Measurements from ENCODE around the gene PADI1. TPM values are rescaled to one million over a fixed set of nuclear protein-coding genes. Genes with fewer than 3 reads are reported as not detected.

Gene PADI1
- total and polyA plus RNA-seq, 8 donors, result 0.37 to 98.2 TPM; not detected in 6

DNA sequence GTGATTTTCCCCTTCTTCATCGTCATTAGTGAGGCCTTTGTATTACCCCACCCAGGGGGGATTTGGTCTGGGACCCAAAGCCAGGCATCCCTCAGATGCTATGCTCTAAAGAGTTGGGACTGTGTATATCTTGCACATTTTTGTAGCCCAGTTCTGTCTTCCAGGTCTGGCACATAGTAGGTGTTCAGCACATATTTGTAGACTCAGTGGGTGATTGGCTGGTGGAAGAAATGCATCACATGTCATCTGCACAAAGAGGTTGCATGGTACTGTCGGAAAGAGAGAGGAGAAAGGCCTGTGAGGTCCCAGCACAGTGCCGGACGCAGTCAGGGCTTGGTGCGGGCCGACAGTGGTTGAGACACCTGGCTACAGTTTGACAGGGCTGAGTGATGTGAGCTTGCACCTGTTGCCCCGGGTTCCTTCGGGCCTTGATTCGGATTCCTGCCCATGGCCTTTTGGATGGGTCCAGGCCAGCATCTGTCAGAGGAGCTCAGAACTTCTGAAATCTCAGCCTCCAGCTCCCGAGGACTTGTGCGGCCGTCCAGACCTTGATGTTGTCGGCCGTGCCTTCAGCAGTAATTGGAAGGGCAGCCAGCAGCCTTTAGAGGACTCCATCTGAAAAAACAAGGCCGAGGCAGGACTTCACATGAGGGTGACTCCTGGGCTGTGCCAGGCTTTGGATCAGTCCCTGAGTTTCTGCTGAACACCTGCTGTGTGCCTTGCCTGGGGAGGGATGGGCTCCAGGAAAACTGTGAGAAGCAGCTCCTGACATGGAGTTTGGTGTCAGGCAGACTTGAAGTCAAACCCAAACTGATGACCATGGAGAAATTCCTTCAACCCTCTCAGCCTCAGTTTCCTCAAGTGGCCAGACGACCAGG lies 40.9 kb upstream of the PADI1 start:
- no peaks in the 10 kb centered on the region for H3K4me1 ChIP-seq
- H3K4me3 ChIP-seq, result no peak overlapping the region
- no peaks in the 10 kb centered on the region for H3K9me3 ChIP-seq
- peaks cover 0 to 38% (median 0%) of the 10 kb centered on the region in 3 donors for H3K27me3 ChIP-seq
- intact Hi-C loops (cut with DNase I; ENCODE audit: low total_unique reads), result no loop called here
- no peak overlapping the region for H3K27ac ChIP-seq
- DNase-seq, result no peak
- H3K36me3 ChIP-seq, result no peaks in the 10 kb centered on the region
- WGBS, 5 donors, result 75 to 84% (median 77%) methylated on average over 12 to 16 of the region's 16 CpGs
- TF ChIP-seq POLR2A (IDR thresholded peaks at IDR 0.05) (no peak), EP300 (IDR thresholded peaks at IDR 0.05) (no peak), POLR2AphosphoS5 (IDR thresholded peaks at IDR 0.05) (no peak), CTCF (IDR thresholded peaks at IDR 0.05) (no peak)

DNA sequence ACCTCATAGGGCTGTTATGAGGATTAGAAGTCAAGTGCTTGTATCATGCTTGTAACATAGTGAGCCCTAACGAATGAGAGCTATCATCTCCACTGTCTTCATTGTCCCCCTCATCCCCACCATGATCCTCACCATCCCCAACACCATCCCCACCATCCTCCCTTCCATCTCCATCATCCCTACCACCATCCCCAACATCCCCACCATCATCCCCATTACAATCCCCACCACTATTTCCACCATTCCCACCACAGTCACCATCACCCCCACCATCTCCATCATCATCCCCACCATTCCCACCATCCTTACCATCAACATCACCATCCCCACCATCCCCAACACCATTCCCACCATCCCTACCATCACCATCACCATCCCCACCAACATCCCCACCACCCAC lies 39.1 kb upstream of the PADI1 start:
- H3K27me3 ChIP-seq, result peaks cover 0 to 38% (median 0%) of the 10 kb centered on the region in 3 donors
- no peaks in the 10 kb centered on the region for H3K36me3 ChIP-seq
- H3K4me1 ChIP-seq, result no peaks in the 10 kb centered on the region
- intact Hi-C loops (cut with DNase I; ENCODE audit: low total_unique reads), result no loop called here
- H3K9me3 ChIP-seq, result no peaks in the 10 kb centered on the region
- no peak for TF ChIP-seq EP300 (IDR thresholded peaks at IDR 0.05)
- TF ChIP-seq POLR2AphosphoS5 (IDR thresholded peaks at IDR 0.05), result no peak
- TF ChIP-seq POLR2A (IDR thresholded peaks at IDR 0.05), result no peak
- no peak for TF ChIP-seq CTCF (IDR thresholded peaks at IDR 0.05)
- DNase-seq, result no peak
- H3K4me3 ChIP-seq, result no peak overlapping the region
- 48 to 81% (median 67%) methylated on average over 1 of the region's 1 CpG for WGBS, 5 donors
- no peak overlapping the region for H3K27ac ChIP-seq

DNA sequence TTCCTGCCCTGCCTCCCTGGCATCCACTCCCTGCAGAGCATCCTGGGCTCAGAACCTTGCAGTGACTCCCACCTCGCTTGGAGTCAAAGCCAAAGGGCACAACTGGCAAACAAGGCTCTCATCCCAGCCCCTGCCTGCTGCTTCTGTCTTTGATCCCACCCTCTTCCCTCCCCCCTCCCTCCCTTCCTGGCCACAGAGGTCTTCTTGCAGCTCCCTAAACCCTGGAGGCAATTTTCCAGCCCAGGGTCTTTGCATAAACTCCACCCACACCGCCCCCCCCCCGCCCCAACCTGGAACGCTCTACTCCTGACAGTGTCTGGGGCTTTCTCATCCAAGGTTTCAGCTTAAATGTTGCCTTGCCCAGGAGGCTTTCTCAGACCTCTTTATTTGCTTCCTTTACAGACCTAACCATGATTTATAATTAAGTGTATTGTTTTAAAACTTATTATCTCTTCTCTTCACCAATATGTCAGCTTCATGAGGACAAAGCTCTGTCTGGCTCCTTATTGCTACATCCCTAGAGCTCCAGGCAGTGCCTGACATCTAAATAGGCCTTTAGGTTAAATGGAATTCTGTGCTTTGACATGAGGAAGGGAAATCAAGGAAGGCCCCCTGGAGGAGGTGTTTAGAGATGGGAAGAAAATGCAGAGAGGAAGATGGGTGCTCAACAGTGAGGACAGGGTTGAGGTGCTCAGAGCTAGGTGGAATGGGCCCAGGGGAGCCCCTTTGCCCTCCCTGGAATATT lies 37.7 kb upstream of the PADI1 start:
- intact Hi-C loops (cut with DNase I; ENCODE audit: low total_unique reads), result no loop called here
- no peak for DNase-seq
- WGBS, 5 donors, result 16 to 34% (median 30%) methylated on average over 4 of the region's 4 CpGs
- Histone ChIP-seq H3K27me3 (peaks cover 0 to 38% (median 0%) of the 10 kb centered on the region in 3 donors), H3K27ac (no peak overlapping the region), H3K9me3 (no peaks in the 10 kb centered on the region), H3K4me1 (no peaks in the 10 kb centered on the region), H3K4me3 (no peak overlapping the region), H3K36me3 (no peaks in the 10 kb centered on the region)
- TF ChIP-seq POLR2A (IDR thresholded peaks at IDR 0.05) (no peak), EP300 (IDR thresholded peaks at IDR 0.05) (no peak), POLR2AphosphoS5 (IDR thresholded peaks at IDR 0.05) (no peak), CTCF (IDR thresholded peaks at IDR 0.05) (no peak)

GRCh38 chr1:17167786-17168090 lies 37.2 kb upstream of the PADI1 start:
- TF ChIP-seq CTCF (IDR thresholded peaks at IDR 0.05) (no peak), POLR2A (IDR thresholded peaks at IDR 0.05) (no peak), EP300 (IDR thresholded peaks at IDR 0.05) (no peak), POLR2AphosphoS5 (IDR thresholded peaks at IDR 0.05) (no peak)
- peaks cover 0 to 38% (median 0%) of the 10 kb centered on the region in 3 donors for H3K27me3 ChIP-seq
- H3K27ac ChIP-seq, result no peak overlapping the region
- intact Hi-C loops (cut with DNase I; ENCODE audit: low total_unique reads), result no loop called here
- no peak for DNase-seq
- 64 to 82% (median 77%) methylated on average over 4 to 5 of the region's 5 CpGs for WGBS, 5 donors
- no peaks in the 10 kb centered on the region for H3K4me1 ChIP-seq
- H3K9me3 ChIP-seq, result no peaks in the 10 kb centered on the region
- H3K4me3 ChIP-seq, result no peak overlapping the region
- no peaks in the 10 kb centered on the region for H3K36me3 ChIP-seq
